NCI-H2196 treated with DMSO at 0.1 percent for 48 hours (cell line): ENCODE measurements around the gene PTTG1.

ENCODE experiments used
- DNase-seq: peaks from one replicate; lab custom pipeline; 2025; ENCODE audit not compliant: unreplicated experiment; lab: John Stamatoyannopoulos, UW

PTTG1 gene

GRCh38 chr5:160470437-160471361 lies 49.0 kb downstream of the PTTG1 start:
- no peak for DNase-seq

DNA sequence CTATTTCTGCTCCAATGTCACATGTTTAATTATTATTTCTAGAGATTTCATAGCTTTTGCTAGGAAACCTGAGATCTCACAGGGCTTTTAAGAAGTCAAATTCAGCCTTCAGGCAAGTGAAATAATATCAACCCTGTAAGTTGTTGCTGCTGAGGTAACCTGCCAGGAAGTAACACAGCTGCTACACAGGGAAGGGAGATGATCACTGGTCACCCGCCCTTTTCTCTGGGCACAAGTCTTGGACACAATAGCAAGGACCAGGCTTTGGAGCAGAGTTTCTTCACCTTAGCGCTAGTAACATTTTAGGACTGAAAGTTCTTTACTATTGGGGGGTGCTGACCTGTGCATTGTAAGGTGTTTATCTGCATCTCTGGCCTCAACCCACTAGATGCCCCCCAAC lies 50.1 kb downstream of the PTTG1 start:
- no peak for DNase-seq

DNA sequence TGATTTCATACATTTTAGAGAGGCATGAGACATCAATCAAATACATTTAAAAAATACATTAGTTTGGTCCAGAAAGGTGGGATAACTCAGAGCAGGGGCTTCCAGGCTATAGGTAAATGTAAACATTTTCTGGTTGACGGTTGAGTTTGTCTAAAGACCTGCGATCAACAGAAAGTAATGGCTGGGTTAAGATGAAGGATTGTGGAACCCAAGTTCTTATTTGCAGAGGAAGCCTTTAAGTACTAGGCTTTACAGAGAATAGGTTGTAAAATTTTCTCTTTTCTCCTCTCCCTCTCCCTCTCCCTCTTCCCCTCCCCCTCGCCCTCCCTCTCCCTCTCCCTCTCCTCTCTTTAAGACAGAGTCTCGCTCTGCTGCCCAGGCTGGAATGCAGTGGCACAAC lies 50.8 kb downstream of the PTTG1 start:
- no peak for DNase-seq

- DNase-seq: no peak
Measured at GRCh38 chr5:160473681-160474080, 52.0 kb downstream of the PTTG1 start.

DNA sequence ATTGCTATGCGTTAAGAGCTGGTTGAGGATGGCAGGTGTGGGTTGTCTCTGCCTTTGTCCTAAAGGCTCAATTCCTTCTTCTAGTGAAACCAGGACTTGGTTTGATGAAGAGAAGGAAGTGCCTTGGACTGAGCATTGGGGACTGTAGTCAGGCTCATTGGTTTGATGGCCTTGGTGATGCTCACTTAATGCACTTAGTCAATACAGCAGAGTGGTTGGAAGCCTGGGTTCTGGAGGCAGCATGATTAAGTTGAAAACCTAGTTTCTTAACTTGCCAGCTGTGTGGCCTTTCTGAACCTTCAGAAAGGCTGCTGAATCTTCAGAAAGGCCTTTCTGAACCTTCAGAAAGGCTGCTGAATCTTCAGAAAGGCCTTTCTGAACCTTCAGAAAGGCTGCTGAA lies 52.4 kb downstream of the PTTG1 start:
- no peak for DNase-seq

- no peak for DNase-seq
Measured at GRCh38 chr5:160475864-160476438, 54.3 kb downstream of the PTTG1 start.

GRCh38 chr5:160477266-160477970 lies 55.8 kb downstream of the PTTG1 start:
- DNase-seq: no peak

- no peak for DNase-seq
Measured at GRCh38 chr5:160478163-160478562, 56.5 kb downstream of the PTTG1 start.
